IMR-90 (cell line): Measurements from ENCODE around the gene GNG2. TPM values are rescaled to one million over a fixed set of nuclear protein-coding genes. Genes with fewer than 3 reads are reported as not detected.
A peak's percentile ranks its signal among the peaks of the same experiment; 100 is the strongest.

Experiments
- ATAC-seq: fragments of 200-7000 bp; cut with Tn5 transposase; 2 replicates; pipeline ENCODE4 v1.9.1; 2020; ENCODE audit warnings: low read depth, mild to moderate bottlenecking, moderate library complexity
- BruUV-seq: library from RNA; stranded (reverse); fragments of 400-500 nt; replicated peaks from 2 replicates; lab custom pipeline; 2021; lab: Mats Ljungman, UMichigan
- CTCF ChIA-PET: fragments of 300-600 bp; formaldehyde crosslinking; extraction: SDS; loops from one replicate; lab custom pipeline; 2021; ENCODE audit warnings: antibody characterized with exemption; lab: Yijun Ruan, JAX
- POLR2A ChIA-PET: fragments of 300-600 bp; sonication (Branson Sonifier 250); formaldehyde crosslinking; loops from one replicate; lab custom pipeline; 2022; ENCODE audit warnings: antibody characterized with exemption; ENCODE audit not compliant: unreplicated experiment; lab: Charles Lee
- DNase-seq: peaks from one replicate; pipeline ENCODE4 v3.0.0; 2013
- H2AFZ ChIP-seq: replicated peaks from 2 replicates; pipeline ENCODE3; 2013; ENCODE audit warnings: low read length, mild to moderate bottlenecking; ENCODE audit not compliant: poor library complexity
- H2AK5ac ChIP-seq: 2 replicates; pipeline ENCODE4 v1.6.1; 2013; ENCODE audit warnings: low read depth, low read length, inconsistent platforms
- H2AK9ac ChIP-seq: replicated peaks from 2 replicates; pipeline ENCODE3; 2013; ENCODE audit warnings: mild to moderate bottlenecking, low read depth, low read length, moderate library complexity; ENCODE audit not compliant: poor library complexity
- H2BK120ac ChIP-seq: 2 replicates; pipeline ENCODE4 v1.6.1; 2013; ENCODE audit warnings: low read depth, low read length, inconsistent platforms
- H2BK15ac ChIP-seq: 3 replicates; pipeline ENCODE4 v1.6.1; 2013; ENCODE audit warnings: low read depth, low read length, inconsistent platforms
- H2BK20ac ChIP-seq: 2 replicates; pipeline ENCODE4 v1.6.1; 2013; ENCODE audit warnings: low read depth, mild to moderate bottlenecking, inconsistent platforms, low read length, moderate library complexity
- H2BK5ac ChIP-seq: 2 replicates; pipeline ENCODE4 v1.6.1; 2013; ENCODE audit warnings: mild to moderate bottlenecking, low read depth, low read length, inconsistent platforms; ENCODE audit not compliant: poor library complexity, severe bottlenecking
- H3K14ac ChIP-seq: replicated peaks from 2 replicates; pipeline ENCODE4 v1.6.1; 2013; ENCODE audit warnings: low read depth, low read length, inconsistent platforms
- H3K18ac ChIP-seq: 2 replicates; pipeline ENCODE4 v1.6.1; 2013; ENCODE audit warnings: low read depth, low read length, control low read depth
- H3K23ac ChIP-seq: 2 replicates; pipeline ENCODE4 v1.6.1; 2013; ENCODE audit warnings: low read depth, low read length, inconsistent platforms
- H3K27ac ChIP-seq: 2 replicates; pipeline ENCODE4 v1.5.1; 2013; ENCODE audit warnings: mild to moderate bottlenecking, control low read depth, low read length; ENCODE audit not compliant: insufficient read depth
- H3K27me3 ChIP-seq: 2 replicates; pipeline ENCODE4 v1.6.1; 2013; ENCODE audit warnings: low read length; ENCODE audit not compliant: control insufficient read depth, insufficient read depth
- H3K36me3 ChIP-seq: 2 replicates; pipeline ENCODE4 v1.6.1; 2013; ENCODE audit warnings: low read length, mixed read lengths; ENCODE audit not compliant: control insufficient read depth, insufficient read depth
- H3K4ac ChIP-seq: 2 replicates; pipeline ENCODE4 v1.6.1; 2013; ENCODE audit warnings: low read depth, low read length, inconsistent platforms
- H3K4me1 ChIP-seq: 2 replicates; pipeline ENCODE4 v1.6.1; 2013; ENCODE audit warnings: low read length, mixed read lengths; ENCODE audit not compliant: control insufficient read depth, insufficient read depth
- H3K4me2 ChIP-seq: 2 replicates; pipeline ENCODE4 v1.6.1; 2013; ENCODE audit warnings: low read depth, mild to moderate bottlenecking, control low read depth, low read length, moderate library complexity
- H3K4me3 ChIP-seq: 2 replicates; pipeline ENCODE4 v1.5.1; 2013; ENCODE audit warnings: low read depth, mild to moderate bottlenecking, control low read depth, low read length, moderate library complexity; ENCODE audit not compliant: insufficient read depth
- H3K56ac ChIP-seq: 2 replicates; pipeline ENCODE4 v1.6.1; 2013; ENCODE audit warnings: low read length, inconsistent platforms; ENCODE audit not compliant: insufficient read depth; ENCODE audit errors: extremely low read depth
- H3K79me1 ChIP-seq, 2 experiments: 2 replicates each; pipeline ENCODE4 v1.6.1; 2013; ENCODE audit warnings: low read length in 2 of 2, inconsistent platforms in 1 of 2, low read depth in 1 of 2
- H3K9ac ChIP-seq: 2 replicates; pipeline ENCODE4 v1.6.1; 2013; ENCODE audit warnings: low read depth, low read length, control low read depth
- H3K9me1 ChIP-seq: 2 replicates; pipeline ENCODE4 v1.6.1; 2013; ENCODE audit warnings: low read length, inconsistent platforms; ENCODE audit not compliant: insufficient read depth
- H3K9me3 ChIP-seq: 2 replicates; pipeline ENCODE4 v1.6.1; 2013; ENCODE audit warnings: low read length; ENCODE audit not compliant: control insufficient read depth, insufficient read depth
- H4K20me1 ChIP-seq: 2 replicates; pipeline ENCODE4 v1.6.1; 2013; ENCODE audit warnings: low read length, inconsistent platforms; ENCODE audit not compliant: insufficient read depth
- H4K5ac ChIP-seq: 2 replicates; pipeline ENCODE4 v1.6.1; 2013; ENCODE audit warnings: mild to moderate bottlenecking, low read depth, low read length, control low read depth
- H4K8ac ChIP-seq, 2 experiments: 2 replicates each; pipeline ENCODE4 v1.6.1; 2013; ENCODE audit warnings: low read depth in 2 of 2, low read length in 2 of 2, control low read depth in 1 of 2, inconsistent platforms in 1 of 2
- H4K91ac ChIP-seq: 2 replicates; pipeline ENCODE4 v1.6.1; 2013; ENCODE audit warnings: low read depth, low read length, inconsistent platforms; ENCODE audit not compliant: insufficient read depth
- BHLHE40 ChIP-seq: fragments of 150-350 bp; IDR thresholded peaks from 2 replicates; pipeline ENCODE4 v1.6.1; 2016; ENCODE audit warnings: mild to moderate bottlenecking, low read depth, low read length
- CEBPB ChIP-seq: IDR thresholded peaks from 2 replicates; pipeline ENCODE4 v1.6.1; 2012; ENCODE audit warnings: low read depth, low read length, improper control_type of control experiment
- CHD1 ChIP-seq: IDR thresholded peaks from 2 replicates; pipeline ENCODE4 v1.6.1; 2012; ENCODE audit warnings: low read depth, low read length, improper control_type of control experiment
- FOS ChIP-seq: fragments of 150-350 bp; IDR thresholded peaks from 2 replicates; pipeline ENCODE4 v1.6.1; 2016; ENCODE audit warnings: low read depth, low read length
- MAFK ChIP-seq: IDR thresholded peaks from 2 replicates; pipeline ENCODE4 v1.6.1; 2012; ENCODE audit warnings: low read depth, low read length, improper control_type of control experiment
- MAZ ChIP-seq: IDR thresholded peaks from 2 replicates; pipeline ENCODE4 v1.6.1; 2012; ENCODE audit warnings: low read depth, mild to moderate bottlenecking, low read length, improper control_type of control experiment, moderate library complexity, borderline replicate concordance
- POLR2A ChIP-seq: IDR thresholded peaks from 2 replicates; pipeline ENCODE4 v1.6.1; 2012; ENCODE audit warnings: mild to moderate bottlenecking, low read depth, low read length
- RAD21 ChIP-seq: IDR thresholded peaks from 2 replicates; pipeline ENCODE4 v1.6.1; 2012; ENCODE audit warnings: low read length, improper control_type of control experiment
- RFX5 ChIP-seq: IDR thresholded peaks from 2 replicates; pipeline ENCODE4 v1.8.0; 2012; ENCODE audit warnings: low read depth, mild to moderate bottlenecking, low read length, moderate library complexity
- SMC3 ChIP-seq: fragments of 150-350 bp; IDR thresholded peaks from 2 replicates; pipeline ENCODE4 v1.6.1; 2016; ENCODE audit warnings: low read depth, mild to moderate bottlenecking, antibody characterized with exemption, low read length, moderate library complexity
- USF2 ChIP-seq: fragments of 150-350 bp; IDR thresholded peaks from 2 replicates; pipeline ENCODE4 v1.6.1; 2017; ENCODE audit warnings: mild to moderate bottlenecking, antibody characterized with exemption, low read length, low read depth
- whole genome bisulfite sequencing, 2 experiments: methylation state at CpG; one replicate each; pipeline versions ENCODE4 v1.1.5 to v1.1.7; 2013; ENCODE audit warnings: missing lambda C conversion rate in 2 of 2; ENCODE audit not compliant: insufficient read length in 1 of 2; ENCODE audit errors: extremely low coverage in 2 of 2; 5-methylcytosine and 5-hydroxymethylcytosine counted together
- dilution Hi-C: fragments of 300-500 bp; cut with HindIII; formaldehyde crosslinking; loops from one replicate; pipeline ENCODE4 v1.14.3; 2018; ENCODE audit warnings: low sequenced_read_pairs; ENCODE audit not compliant: unreplicated experiment
- in situ Hi-C: fragments of 300-500 bp; cut with MboI; formaldehyde crosslinking; loops from 3 replicates; pipeline ENCODE4 v1.14.3; 2019; ENCODE audit warnings: low sequenced_read_pairs, inconsistent platforms, mixed read lengths
- intact Hi-C: fragments of 100-400 bp; cut with micrococcal nuclease; formaldehyde crosslinking; loops from 2 replicates; pipeline ENCODE4 v1.10.0; 2022
- polyA plus RNA-seq, 3 experiments: library from polyadenylated mRNA; depleted of rRNA; stranded (reverse); fragments of >200 nt; gene quantifications; 2 replicates each; pipeline ENCODE4 v1.2.3, GENCODE V29; 2012; ENCODE audit warnings: low replicate concordance in 1 of 3
- total RNA-seq: library from RNA; depleted of rRNA; stranded (reverse); fragments of >200 nt; gene quantifications from 2 replicates; pipeline ENCODE4 v1.2.3, GENCODE V29; 2012

The GNG2 gene
- total and polyA plus RNA-seq, 2 of the 4 experiments (the other 2 are of a cell fraction): 13.1 to 14.6 TPM

- Histone ChIP-seq H3K9me1 (peaks cover 16% of the 10 kb centered on the region), H3K9ac (no peak overlapping the region), H4K20me1 (peaks cover 7% of the 10 kb centered on the region; the same call in 1 of the 2 replicates), H3K9me3 (no peaks in the 10 kb centered on the region), H3K79me1 (peaks cover 34 to 62% of the 10 kb centered on the region in 2 experiments), H3K23ac (0 out of 2 replicates have a peak overlapping the region, but pooled peaks have one; percentile 71), H3K4me1 (peaks cover 11% of the 10 kb centered on the region), H2AK5ac (no peak overlapping the region), H4K91ac (no peak overlapping the region), H2BK5ac (no peak overlapping the region), H2AK9ac (no peak overlapping the region), H3K27ac (no peak overlapping the region), H2BK120ac (no peak overlapping the region), H2BK15ac (no peak overlapping the region), H3K18ac (no peak overlapping the region), H3K4ac (no peak overlapping the region), H2AFZ (no peak overlapping the region), H3K36me3 (no peaks in the 10 kb centered on the region), H3K4me3 (no peak overlapping the region), H4K8ac (no peak overlapping the region), H3K14ac (no peak overlapping the region), H3K27me3 (no peaks in the 10 kb centered on the region), H3K4me2 (no peak overlapping the region), H4K5ac (no peak overlapping the region), H2BK20ac (no peak overlapping the region), H3K56ac (no peak overlapping the region)
- POLR2A ChIA-PET: no interaction called here
- ATAC-seq: no peak
- 100% methylated on average over 1 of the region's 9 CpGs; no CpG with 5 or more reads in 1 of the 2 experiments for WGBS, 2 experiments
- BruUV-seq: no TSS peak
- intact Hi-C loops (no loop called here), in situ Hi-C loops (no loop called here), dilution Hi-C loops (no loop called here)
- CTCF ChIA-PET: no interaction called here
- no peak for DNase-seq
- TF ChIP-seq CEBPB (no peak), USF2 (no peak), FOS (no peak), SMC3 (no peak), MAFK (no peak), POLR2A (no peak), CHD1 (no peak), MAZ (no peak), RAD21 (no peak), BHLHE40 (no peak), RFX5 (no peak)
Observed at GRCh38 chr14:51869411-51870100, 9.1 kb downstream of the GNG2 start.
